ENCODE data around the gene PRKCH. TPM values are rescaled to one million over a fixed set of nuclear protein-coding genes. Genes with fewer than 3 reads are reported as not detected.

Gene PRKCH
- total RNA-seq, 1 experiment from 2014 or later, result 2.7 TPM

DNA sequence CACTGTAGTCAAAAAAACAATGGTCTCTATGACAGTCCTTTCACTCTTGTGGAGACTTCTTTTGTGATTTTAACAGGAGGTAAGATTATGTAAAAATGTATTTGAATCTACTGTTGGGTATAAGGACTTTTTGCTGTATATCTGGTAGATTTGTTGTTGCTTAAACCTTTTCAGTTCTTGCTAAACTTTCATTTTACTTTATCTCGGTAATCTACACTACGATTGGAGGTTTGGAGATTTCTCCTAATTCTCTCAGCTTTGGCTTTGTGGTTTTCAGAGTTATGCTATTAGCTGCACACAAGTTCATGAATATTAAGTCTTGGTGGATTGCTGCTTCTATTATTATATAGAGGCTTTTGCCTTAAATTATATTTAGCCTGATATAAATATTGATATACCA lies 257.4 kb downstream of the PRKCH start:
- H3K9me3 ChIP-seq (ENCODE audit: control insufficient read depth, insufficient read depth, low read depth, low read length), result no peaks in the 10 kb centered on the region
- no peaks in the 10 kb centered on the region for H3K4me1 ChIP-seq (ENCODE audit: control insufficient read depth, insufficient read depth, low read length)
- in situ Hi-C loops (cut with HindIII; ENCODE audit: low pct_unique_long_range_greater_than_20kb, low sequenced_read_pairs) (no loop called here), intact Hi-C loops (cut with micrococcal nuclease; ENCODE audit: unreplicated experiment) (no loop called here)
- no peaks in the 10 kb centered on the region for H3K36me3 ChIP-seq (ENCODE audit: control insufficient read depth, insufficient read depth, low read length)
- ChIA-PET CTCF (no interaction called here), POLR2A (no interaction called here)
- DNase-seq (ENCODE audit: low read depth, low spot score) (no peak), ATAC-seq (no peak)
- H3K27ac ChIP-seq (ENCODE audit: low read length), result no peak overlapping the region
- H3K27me3 ChIP-seq (ENCODE audit: control insufficient read depth, insufficient read depth, low read length), result no peaks in the 10 kb centered on the region
- no peak overlapping the region for H3K4me3 ChIP-seq (ENCODE audit: low read depth in 2 of 2, low read length in 2 of 2)
- no TSS peak for BruUV-seq (replicated peaks)
- no peak for TF ChIP-seq POLR2AphosphoS5 (IDR thresholded peaks at IDR 0.05; ENCODE audit: low read depth, low read length)
- TF ChIP-seq, protein P1, sequence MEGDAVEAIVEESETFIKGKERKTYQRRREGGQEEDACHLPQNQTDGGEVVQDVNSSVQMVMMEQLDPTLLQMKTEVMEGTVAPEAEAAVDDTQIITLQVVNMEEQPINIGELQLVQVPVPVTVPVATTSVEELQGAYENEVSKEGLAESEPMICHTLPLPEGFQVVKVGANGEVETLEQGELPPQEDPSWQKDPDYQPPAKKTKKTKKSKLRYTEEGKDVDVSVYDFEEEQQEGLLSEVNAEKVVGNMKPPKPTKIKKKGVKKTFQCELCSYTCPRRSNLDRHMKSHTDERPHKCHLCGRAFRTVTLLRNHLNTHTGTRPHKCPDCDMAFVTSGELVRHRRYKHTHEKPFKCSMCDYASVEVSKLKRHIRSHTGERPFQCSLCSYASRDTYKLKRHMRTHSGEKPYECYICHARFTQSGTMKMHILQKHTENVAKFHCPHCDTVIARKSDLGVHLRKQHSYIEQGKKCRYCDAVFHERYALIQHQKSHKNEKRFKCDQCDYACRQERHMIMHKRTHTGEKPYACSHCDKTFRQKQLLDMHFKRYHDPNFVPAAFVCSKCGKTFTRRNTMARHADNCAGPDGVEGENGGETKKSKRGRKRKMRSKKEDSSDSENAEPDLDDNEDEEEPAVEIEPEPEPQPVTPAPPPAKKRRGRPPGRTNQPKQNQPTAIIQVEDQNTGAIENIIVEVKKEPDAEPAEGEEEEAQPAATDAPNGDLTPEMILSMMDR (IDR thresholded peaks at IDR 0.05), result no peak
- no peak for TF ChIP-seq SIN3A (IDR thresholded peaks at IDR 0.05; ENCODE audit: borderline replicate concordance, insufficient read depth, low read depth, low read length)
- TF ChIP-seq, protein P2, sequence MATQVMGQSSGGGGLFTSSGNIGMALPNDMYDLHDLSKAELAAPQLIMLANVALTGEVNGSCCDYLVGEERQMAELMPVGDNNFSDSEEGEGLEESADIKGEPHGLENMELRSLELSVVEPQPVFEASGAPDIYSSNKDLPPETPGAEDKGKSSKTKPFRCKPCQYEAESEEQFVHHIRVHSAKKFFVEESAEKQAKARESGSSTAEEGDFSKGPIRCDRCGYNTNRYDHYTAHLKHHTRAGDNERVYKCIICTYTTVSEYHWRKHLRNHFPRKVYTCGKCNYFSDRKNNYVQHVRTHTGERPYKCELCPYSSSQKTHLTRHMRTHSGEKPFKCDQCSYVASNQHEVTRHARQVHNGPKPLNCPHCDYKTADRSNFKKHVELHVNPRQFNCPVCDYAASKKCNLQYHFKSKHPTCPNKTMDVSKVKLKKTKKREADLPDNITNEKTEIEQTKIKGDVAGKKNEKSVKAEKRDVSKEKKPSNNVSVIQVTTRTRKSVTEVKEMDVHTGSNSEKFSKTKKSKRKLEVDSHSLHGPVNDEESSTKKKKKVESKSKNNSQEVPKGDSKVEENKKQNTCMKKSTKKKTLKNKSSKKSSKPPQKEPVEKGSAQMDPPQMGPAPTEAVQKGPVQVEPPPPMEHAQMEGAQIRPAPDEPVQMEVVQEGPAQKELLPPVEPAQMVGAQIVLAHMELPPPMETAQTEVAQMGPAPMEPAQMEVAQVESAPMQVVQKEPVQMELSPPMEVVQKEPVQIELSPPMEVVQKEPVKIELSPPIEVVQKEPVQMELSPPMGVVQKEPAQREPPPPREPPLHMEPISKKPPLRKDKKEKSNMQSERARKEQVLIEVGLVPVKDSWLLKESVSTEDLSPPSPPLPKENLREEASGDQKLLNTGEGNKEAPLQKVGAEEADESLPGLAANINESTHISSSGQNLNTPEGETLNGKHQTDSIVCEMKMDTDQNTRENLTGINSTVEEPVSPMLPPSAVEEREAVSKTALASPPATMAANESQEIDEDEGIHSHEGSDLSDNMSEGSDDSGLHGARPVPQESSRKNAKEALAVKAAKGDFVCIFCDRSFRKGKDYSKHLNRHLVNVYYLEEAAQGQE (IDR thresholded peaks at IDR 0.05; ENCODE audit: insufficient read depth in 1 of 2, low read depth in 2 of 2, low read length in 1 of 2), result no peak
- TF ChIP-seq TCF7L2 (IDR thresholded peaks at IDR 0.05; ENCODE audit: low read depth, low read length), result no peak

DNA sequence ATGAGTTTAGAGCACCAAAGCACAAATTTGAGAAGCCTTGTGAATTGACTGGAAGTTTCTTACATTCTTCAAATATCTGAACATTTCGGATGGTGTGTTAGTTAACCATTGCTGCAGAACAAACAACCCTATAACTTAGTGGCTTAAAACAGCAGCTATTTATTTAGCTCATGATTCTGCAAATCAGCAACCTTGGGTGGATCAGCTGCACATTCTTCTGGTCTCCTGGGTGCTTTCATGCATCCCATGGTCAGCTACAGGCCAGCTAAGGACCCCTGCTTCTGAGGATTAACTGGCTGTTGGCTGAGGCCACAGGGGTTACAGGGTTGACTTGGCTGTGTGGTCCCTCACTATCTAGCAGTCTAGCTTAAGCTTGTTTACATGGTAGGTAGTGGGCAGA lies 260.0 kb downstream of the PRKCH start:
- no peaks in the 10 kb centered on the region for H3K9me3 ChIP-seq (ENCODE audit: control insufficient read depth, insufficient read depth, low read depth, low read length)
- CTCF ChIA-PET, result no interaction called here
- no peak overlapping the region for H3K4me3 ChIP-seq (ENCODE audit: low read depth in 2 of 2, low read length in 2 of 2)
- intact Hi-C loops (cut with micrococcal nuclease; ENCODE audit: unreplicated experiment) (no loop called here), in situ Hi-C loops (cut with HindIII; ENCODE audit: low pct_unique_long_range_greater_than_20kb, low sequenced_read_pairs) (no loop called here)
- POLR2A ChIA-PET, result no interaction called here
- BruUV-seq (replicated peaks), result no TSS peak
- TF ChIP-seq, protein P1 (IDR thresholded peaks at IDR 0.05), result no peak
- TF ChIP-seq, protein P2 (IDR thresholded peaks at IDR 0.05; ENCODE audit: insufficient read depth in 1 of 2, low read depth in 2 of 2, low read length in 1 of 2), result no peak
- no peak for TF ChIP-seq SIN3A (IDR thresholded peaks at IDR 0.05; ENCODE audit: borderline replicate concordance, insufficient read depth, low read depth, low read length)
- no peak for TF ChIP-seq TCF7L2 (IDR thresholded peaks at IDR 0.05; ENCODE audit: low read depth, low read length)
- no peak for TF ChIP-seq POLR2AphosphoS5 (IDR thresholded peaks at IDR 0.05; ENCODE audit: low read depth, low read length)
- no peak overlapping the region for H3K27ac ChIP-seq (ENCODE audit: low read length)
- ATAC-seq (no peak), DNase-seq (ENCODE audit: low read depth, low spot score) (no peak)
- no peaks in the 10 kb centered on the region for H3K4me1 ChIP-seq (ENCODE audit: control insufficient read depth, insufficient read depth, low read length)
- H3K36me3 ChIP-seq (ENCODE audit: control insufficient read depth, insufficient read depth, low read length), result no peaks in the 10 kb centered on the region
- H3K27me3 ChIP-seq (ENCODE audit: control insufficient read depth, insufficient read depth, low read length), result no peaks in the 10 kb centered on the region

All from Panc1 (cell line).